GM19324 (cell line): ENCODE results near the gene NR6A1.
"Not testable (repeated sequence)": the region's sequence is repeated elsewhere in the genome, so short reads cannot be mapped to it uniquely, and the experiment has no call there.

Experiments used
- ATAC-seq: cut with Tn5 transposase; IDR thresholded peaks from one replicate; pipeline ENCODE4 v1.9.1; 2021; ENCODE audit warnings: mild to moderate bottlenecking, moderate library complexity; ENCODE audit not compliant: unreplicated experiment, low FRiP score

Gene NR6A1

DNA sequence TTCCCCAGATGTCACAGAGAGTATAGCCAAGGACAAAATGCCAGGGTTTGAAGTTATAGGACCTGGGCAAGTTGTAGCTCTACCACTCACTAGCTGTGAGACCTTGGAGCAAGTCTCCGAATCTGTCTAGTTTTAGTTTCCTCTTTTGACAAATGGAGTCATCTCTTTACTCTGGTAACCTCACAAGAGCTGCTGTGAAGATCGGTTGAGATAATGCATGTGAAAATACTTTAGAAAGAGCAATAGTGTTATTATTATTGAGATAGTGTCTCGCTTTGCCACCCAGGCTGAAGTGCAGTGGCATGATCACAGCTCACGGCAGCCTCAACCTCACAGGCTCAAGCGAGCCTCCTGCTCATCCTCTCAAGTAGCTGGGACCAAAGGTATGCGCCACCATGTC is 146.0 kb downstream of the NR6A1 start:
- ATAC-seq, result no peak

DNA sequence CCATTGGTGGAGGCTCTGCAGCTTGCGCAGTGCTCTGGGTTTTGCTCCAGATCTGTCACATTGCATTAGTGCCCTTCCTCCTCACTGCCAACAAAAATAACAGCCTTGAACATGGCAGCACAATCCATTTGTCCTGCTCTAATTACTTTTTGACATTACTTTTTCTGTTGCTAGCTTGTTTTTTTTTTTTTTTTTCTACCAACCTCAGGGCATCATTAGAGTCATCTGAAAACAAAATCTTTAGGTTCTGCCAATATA is 146.4 kb downstream of the NR6A1 start:
- ATAC-seq, result no peak

DNA sequence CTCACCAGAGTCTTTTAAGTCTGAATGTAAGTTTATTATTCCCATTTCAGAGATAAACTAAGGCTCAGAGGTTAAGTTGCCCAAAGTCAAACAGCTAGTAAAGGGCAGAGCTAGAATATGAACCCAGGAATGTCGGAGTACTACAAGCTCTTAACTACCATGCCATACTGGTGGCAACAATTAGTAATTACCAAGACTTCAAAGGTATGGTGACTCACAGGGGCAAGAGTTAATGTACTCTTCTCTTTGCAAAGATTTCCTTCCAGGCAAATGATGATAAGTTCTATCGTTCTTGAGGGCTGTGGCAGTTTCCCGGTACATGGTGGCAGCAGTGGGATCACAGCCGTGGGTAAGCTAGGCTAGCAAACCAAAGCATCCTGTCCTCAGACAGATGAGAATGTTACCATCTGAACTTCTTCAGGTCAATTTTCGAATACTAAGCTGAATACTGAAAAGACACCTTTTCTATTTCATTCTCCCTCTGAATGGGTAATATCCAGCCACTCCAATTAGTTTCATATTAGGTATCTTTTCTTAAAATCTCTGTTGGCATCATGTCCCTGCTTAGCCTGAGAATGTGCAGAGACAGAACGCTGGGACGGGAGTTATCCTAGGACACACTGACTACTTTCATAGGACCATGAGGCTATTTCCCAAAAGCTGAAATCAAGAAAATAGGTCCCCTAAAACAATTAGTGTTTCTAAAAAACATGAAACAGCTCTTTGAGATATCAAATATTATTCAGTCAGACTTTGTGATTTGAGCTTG is 147.0 kb downstream of the NR6A1 start:
- no peak for ATAC-seq

DNA sequence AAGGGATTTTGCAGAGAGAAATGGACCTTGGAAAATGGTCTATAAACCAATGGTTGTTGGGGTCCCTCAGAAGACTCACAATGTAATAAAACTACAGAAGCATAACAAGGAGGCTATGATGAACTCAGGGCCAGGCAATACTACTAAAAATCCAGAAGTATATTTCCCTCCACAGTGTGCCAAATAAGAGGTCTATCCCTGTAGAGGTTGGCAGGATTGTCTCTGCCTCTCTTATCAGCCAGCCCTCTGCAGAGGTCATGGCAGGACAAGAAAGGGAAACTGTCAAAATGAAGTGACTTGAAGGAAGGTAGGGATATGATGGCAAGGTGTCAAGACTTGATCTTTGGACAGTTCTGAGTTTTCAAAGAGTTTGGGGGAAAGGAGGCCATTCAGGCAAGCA is 148.2 kb downstream of the NR6A1 start:
- ATAC-seq, result no peak

- ATAC-seq, result no peak
Measured at GRCh38 chr9:124621371-124622328, 149.5 kb downstream of the NR6A1 start.

DNA sequence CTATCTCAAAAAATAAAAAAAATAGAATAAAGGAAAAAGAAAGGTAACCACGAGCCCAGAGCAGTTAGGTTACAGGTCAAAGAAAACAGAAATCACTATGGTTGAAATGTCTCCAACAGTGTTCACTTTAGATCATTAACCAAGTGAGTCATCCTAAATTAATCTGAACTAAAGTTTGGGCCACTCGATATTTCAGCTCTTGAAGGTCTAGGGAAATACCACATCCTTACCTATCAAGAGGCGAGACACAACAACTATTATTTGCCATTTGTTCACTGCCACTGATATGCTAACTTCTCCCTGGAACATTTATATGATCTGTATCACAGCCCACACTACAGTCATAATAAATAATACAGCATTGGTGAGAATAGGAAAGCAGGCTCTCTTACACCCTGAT is 152.6 kb downstream of the NR6A1 start:
- ATAC-seq, result no peak

DNA sequence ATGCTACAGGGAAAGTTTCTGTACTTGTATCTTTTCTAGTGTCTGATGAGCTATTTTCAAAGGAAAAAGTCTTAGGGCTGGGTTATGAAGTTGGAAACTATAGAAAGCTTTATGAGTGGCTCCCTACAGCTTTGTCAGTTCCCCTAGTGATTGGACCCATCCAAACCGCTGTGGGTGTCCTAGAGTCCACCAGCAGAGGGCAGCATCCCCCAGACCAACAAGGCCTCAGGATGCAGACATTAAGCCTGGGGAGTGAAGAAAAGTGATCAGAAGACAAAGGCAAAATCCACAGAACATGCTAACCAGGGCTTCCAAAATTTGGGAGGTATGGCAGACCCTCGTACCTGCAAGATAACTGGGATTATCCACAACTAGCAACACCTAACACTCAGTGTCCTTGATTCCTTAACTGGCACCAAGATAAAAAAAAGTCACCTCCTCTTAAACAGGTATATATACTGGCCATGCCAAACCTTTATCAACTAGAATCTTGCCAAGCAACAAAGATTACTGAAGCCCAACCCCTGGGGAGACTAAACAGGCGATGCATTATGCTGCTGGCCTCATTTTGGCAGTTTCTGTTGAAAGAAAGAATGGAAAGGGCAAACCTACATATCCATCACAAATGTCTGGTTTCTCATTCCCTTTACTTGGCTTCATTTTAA is 153.5 kb downstream of the NR6A1 start:
- ATAC-seq, result no peak

- no peak for ATAC-seq
Measured at GRCh38 chr9:124616961-124617360, 154.2 kb downstream of the NR6A1 start.

DNA sequence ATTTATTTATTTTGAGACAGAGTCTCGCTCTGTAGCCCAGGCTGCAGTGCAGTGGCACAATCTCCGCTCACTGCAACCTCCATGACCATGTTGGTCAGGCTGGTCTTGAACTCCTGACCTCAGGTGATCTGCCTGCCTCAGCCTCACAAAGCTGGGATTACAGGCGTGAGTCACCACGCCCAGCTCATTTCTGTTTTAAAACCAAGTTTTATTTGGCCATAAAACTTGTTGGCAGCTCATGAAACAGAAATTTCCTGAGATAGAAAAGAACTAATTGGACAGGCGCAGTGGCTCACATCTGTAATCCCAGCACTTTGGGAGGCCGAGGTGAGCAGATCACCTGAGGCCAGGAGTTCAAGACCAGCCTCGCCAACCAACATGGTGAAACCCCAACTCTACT is 155.3 kb downstream of the NR6A1 start:
- ATAC-seq, result not testable (repeated sequence)

- no peak for ATAC-seq
Measured at GRCh38 chr9:124615100-124615742, 155.9 kb downstream of the NR6A1 start.

DNA sequence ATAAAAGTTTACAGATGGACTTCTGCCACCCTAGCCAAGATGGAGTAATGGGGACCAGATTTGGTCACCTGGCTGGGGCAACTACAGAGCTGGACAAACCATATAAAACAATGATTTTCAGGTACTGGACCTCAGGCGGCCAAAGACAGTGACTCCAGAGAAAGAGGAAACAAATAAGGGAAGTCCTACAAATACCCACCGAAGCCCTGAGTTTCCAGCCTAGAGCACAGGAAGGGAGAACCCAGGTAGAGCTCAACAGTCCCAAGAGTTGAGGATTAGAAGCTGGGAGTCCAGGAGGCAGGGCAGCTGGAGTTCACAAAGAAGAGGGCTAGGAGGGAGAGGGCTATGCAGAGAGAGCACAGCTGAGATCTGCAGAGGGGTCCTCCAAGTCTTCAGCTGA is 157.3 kb downstream of the NR6A1 start:
- ATAC-seq, result no peak

DNA sequence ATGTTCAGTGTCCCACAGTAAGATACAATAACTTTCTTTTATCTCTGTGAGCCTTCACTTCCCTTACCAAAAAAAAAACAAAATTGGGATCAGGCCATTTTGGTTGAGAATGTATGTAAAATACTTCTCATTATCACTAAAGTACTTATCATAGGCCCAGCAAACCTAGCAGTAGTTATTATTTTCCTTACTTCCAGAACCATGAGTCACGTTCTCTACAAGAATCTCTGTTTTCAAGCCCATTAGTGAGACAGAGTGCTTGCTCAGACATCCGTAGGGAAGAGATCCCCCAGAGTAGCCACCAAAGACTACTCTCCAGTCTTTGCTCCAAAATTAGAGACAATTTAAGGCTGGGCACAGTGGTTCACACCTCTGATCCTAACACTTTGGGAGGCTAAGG is 160.0 kb downstream of the NR6A1 start:
- ATAC-seq, result no peak

- no peak for ATAC-seq
Measured at GRCh38 chr9:124606027-124606426, 165.1 kb downstream of the NR6A1 start.

DNA sequence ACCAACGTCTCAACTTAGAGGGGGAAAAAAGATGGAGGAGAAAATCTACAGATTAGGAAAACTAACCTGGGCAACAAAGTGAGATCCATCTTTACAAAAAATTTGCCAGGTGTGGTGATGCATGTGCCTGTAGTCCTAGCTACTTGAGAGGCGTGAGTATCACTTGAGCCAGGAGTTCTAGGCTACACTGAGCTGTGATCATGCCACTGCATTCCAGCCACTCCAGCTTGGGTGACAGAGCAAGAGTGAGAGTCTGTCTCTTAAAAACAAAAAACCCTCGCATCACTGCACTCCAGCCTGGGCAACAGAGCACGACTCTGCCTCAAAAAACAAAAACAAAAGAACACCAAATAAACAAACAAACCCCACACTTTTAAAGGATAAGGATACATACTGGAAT is 165.9 kb downstream of the NR6A1 start:
- no peak for ATAC-seq

GRCh38 chr9:124602632-124603031 is 168.5 kb downstream of the NR6A1 start:
- ATAC-seq, result no peak

- no peak for ATAC-seq
Measured at GRCh38 chr9:124602204-124602603, 168.9 kb downstream of the NR6A1 start.

- no peak for ATAC-seq
Measured at GRCh38 chr9:124600407-124600806, 170.7 kb downstream of the NR6A1 start.

- no peak for ATAC-seq
Measured at GRCh38 chr9:124599121-124599795, 171.9 kb downstream of the NR6A1 start.

- ATAC-seq, result no peak
Measured at GRCh38 chr9:124598048-124598447, 173.1 kb downstream of the NR6A1 start.

DNA sequence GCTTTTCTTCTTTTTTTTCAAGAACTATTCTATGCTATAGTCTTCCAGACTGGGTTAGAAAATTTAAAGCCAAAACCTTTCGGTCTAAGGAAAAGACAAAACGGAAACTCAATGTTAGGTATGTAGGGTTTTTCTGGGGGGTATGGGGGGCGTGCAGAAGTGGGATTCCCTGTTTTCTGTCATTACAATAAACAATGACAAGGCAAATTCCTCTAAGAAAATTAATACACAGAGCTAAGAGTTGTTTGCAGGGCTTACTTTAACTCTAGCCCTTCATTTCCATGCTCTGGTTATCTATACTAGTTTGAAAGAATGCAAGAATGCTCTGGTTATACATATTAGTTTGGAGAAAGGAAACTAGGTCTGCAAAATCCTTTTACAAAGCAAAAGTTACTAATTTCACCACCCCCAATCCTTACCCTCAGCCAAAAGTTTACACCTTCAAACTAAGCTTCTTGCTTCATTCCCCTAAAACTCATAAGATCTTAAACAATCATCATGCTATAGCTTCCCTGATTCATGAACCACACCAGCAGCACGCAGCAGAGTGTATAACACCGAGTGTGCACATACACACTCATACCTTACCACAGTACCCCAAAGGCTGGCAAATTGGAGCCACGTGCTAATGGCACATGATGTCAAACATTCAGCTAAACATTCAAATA is 174.8 kb downstream of the NR6A1 start:
- ATAC-seq, result no peak
